GM20000 (cell line): ENCODE results near the gene YWHAE.

Source experiments
- DNase-seq: peaks from one replicate; pipeline ENCODE4 v3.0.0; 2012; ENCODE audit warnings: low spot score
- CTCF ChIP-seq: IDR thresholded peaks from 2 replicates; pipeline ENCODE4 v1.5.1; 2012; ENCODE audit warnings: mild to moderate bottlenecking, control low read depth; ENCODE audit errors: extremely low read depth, missing control alignments

Gene YWHAE

GRCh38 chr17:1301546-1301945, 98.5 kb downstream of the YWHAE start:
- no peak for DNase-seq

DNA sequence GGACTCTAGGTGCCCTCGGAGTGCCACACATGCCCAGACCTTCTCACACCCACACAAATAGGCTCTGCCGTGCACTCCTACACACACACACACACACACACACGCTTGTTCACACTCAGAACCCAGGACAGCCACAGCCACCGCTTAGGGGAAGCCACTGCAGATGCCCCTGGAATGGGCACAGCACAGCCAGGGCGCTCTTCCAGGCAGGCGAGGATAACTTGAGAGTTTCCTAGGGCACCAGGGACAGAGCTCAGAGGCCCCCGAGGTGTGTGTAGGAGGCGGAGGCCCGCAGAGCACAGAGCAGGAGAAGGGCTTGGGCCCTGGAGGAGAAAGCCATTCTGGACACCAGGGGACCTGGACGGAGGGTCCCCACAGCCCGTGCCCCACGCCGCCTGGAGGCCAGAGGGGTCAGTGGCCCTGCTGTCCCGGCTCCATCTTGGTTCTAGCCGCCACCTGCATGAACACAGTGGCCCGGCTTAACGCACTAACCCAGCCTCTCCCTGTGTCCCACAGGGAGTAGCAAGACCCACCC, 99.6 kb downstream of the YWHAE start:
- no peak for DNase-seq
- TF ChIP-seq CTCF: no peak

More at GRCh38 chr17:1301546-1301945, 98.5 kb downstream of the YWHAE start:
- TF ChIP-seq CTCF: no peak

GRCh38 chr17:1299552-1300370, 100.3 kb downstream of the YWHAE start:
- DNase-seq: no peak
- no peak for TF ChIP-seq CTCF

DNA sequence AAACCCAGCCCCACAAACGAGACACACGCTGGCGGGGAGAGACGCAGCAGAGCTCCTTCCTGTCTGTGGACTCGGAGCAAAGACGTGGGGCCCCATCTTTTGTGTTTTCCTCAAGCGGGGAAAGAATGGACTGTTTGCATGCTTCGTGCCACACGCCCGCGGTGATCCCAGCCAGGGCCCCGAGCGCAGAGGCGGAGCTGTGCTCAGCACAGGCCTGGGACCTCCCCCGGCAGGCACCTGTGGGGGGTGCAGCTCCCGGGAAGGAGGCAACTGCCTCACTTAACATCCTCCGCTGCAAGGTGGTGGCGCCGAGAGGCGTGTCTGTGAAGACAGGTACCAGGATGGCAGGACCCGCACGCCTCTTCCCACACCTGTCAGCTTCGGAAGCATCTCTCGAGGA, 101.4 kb downstream of the YWHAE start:
- no peak for TF ChIP-seq CTCF
- DNase-seq: no peak
